Activated gamma-delta T cell (primary cell): Measurements from ENCODE around the gene SLC41A3.

Experiments used
- DNase-seq: peaks from one replicate; lab custom pipeline; 2025; lab: John Stamatoyannopoulos, UW

SLC41A3 gene

GRCh38 chr3:126119976-126120375 lies 36.1 kb upstream of the SLC41A3 start:
- DNase-seq = no peak

GRCh38 chr3:126119008-126119675 lies 35.2 kb upstream of the SLC41A3 start:
- DNase-seq = no peak

GRCh38 chr3:126118591-126118990 lies 34.7 kb upstream of the SLC41A3 start:
- DNase-seq = no peak

- no peak for DNase-seq
These were observed 33.9 kb upstream of the SLC41A3 start for GRCh38 chr3:126117786-126118185.

GRCh38 chr3:126117212-126117611 lies 33.3 kb upstream of the SLC41A3 start:
- no peak for DNase-seq

GRCh38 chr3:126116526-126116925 lies 32.6 kb upstream of the SLC41A3 start:
- no peak for DNase-seq

- no peak for DNase-seq
These were observed 30.8 kb upstream of the SLC41A3 start for GRCh38 chr3:126114443-126115386.

- no peak for DNase-seq
These were observed 30.0 kb upstream of the SLC41A3 start for GRCh38 chr3:126113733-126114442.

GRCh38 chr3:126113238-126113555 lies 29.3 kb upstream of the SLC41A3 start:
- no peak for DNase-seq

GRCh38 chr3:126112531-126113237 lies 28.8 kb upstream of the SLC41A3 start:
- DNase-seq = no peak

GRCh38 chr3:126111566-126112475 lies 27.9 kb upstream of the SLC41A3 start:
- no peak for DNase-seq

GRCh38 chr3:126111126-126111551 lies 27.2 kb upstream of the SLC41A3 start:
- DNase-seq = no peak

- DNase-seq = no peak
These were observed 26.7 kb upstream of the SLC41A3 start for GRCh38 chr3:126110431-126111125.

GRCh38 chr3:126109880-126110235 lies 25.9 kb upstream of the SLC41A3 start:
- DNase-seq = no peak

- no peak for DNase-seq
These were observed 25.4 kb upstream of the SLC41A3 start for GRCh38 chr3:126109146-126109879.

GRCh38 chr3:126108676-126109050 lies 24.7 kb upstream of the SLC41A3 start:
- DNase-seq = no peak

GRCh38 chr3:126107957-126108675 lies 24.2 kb upstream of the SLC41A3 start:
- DNase-seq = no peak

GRCh38 chr3:126107203-126107939 lies 23.4 kb upstream of the SLC41A3 start:
- no peak for DNase-seq
